Activated effector memory CD4-positive, alpha-beta T cell treated with anti-CD3 and anti-CD28 coated beads, Interleukin-2, amount 50 U/mL, for 16 hours (primary cell): ENCODE data around the gene CAMK2B.

Source experiments
- DNase-seq: peaks from one replicate; pipeline ENCODE4 v3.0.0-alpha.2; 2020

The CAMK2B gene

DNA sequence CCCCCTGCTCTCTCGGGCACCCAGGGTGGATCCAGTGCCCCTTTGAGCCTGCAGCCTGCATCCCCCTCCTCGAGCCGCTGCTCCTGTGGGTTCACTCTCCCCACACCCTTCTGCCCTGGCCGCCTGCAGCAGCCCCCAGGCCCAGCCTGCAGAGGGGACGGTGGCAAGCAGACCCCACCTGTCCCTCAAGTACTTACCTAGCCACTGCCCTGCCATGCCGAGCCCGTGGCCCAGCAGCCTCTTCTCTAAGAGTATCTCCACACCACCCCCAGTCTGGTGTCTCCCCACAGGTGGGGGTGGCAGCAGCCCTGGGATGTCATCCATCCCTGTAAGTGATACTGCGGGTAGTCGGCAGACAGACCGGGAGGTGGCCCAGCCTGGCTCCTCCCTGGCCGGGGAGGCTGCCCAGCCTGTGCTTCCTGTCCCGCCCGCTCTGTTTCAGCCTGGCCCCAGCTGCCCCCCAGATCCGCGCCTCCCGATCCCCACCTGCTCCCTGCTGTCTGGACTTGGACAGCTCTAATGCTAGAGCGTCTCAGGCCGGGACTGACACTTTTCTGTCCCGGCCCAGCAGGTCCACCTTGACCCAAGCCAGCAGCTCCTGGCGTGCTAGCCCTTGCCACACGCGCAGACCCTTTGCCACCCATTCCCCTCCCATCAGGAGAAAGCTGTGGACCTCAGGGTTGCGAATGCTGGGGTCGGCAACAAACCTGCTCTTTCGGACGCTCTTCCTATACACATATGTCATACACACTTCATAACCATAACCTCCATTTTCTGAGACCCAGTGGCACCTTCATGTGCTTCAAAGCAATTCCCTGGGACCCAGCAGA lies 99.6 kb downstream of the CAMK2B start:
- DNase-seq, result no peak

DNA sequence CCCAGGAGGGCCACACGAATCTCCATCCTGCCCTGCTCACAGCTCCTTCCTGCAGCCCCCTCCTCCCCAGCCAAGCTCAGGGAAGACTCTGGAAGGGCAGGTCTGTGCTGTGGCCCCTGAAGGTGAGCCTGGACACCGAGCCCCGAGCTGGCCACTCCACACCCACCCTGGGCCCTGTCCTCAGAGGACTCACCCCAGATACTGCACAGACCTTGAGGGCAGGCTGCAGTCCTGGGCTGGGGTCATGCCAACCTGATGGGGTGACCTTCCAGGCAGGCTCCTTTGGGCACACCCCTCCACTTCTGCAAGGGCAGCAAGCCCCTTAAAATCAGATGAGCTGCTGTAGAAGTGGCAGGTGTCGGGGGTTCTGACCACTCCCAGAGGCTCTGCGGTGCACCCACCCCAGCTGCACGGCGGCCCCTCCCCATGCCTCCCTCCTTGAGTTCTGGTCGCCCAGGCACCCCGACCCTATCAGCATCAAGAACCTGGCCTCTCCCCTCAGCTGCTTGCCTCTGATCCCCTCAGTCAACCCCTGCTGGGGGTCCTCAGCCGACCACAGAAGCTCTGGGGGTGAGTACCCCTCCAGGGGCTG lies 100.3 kb downstream of the CAMK2B start:
- no peak for DNase-seq

DNA sequence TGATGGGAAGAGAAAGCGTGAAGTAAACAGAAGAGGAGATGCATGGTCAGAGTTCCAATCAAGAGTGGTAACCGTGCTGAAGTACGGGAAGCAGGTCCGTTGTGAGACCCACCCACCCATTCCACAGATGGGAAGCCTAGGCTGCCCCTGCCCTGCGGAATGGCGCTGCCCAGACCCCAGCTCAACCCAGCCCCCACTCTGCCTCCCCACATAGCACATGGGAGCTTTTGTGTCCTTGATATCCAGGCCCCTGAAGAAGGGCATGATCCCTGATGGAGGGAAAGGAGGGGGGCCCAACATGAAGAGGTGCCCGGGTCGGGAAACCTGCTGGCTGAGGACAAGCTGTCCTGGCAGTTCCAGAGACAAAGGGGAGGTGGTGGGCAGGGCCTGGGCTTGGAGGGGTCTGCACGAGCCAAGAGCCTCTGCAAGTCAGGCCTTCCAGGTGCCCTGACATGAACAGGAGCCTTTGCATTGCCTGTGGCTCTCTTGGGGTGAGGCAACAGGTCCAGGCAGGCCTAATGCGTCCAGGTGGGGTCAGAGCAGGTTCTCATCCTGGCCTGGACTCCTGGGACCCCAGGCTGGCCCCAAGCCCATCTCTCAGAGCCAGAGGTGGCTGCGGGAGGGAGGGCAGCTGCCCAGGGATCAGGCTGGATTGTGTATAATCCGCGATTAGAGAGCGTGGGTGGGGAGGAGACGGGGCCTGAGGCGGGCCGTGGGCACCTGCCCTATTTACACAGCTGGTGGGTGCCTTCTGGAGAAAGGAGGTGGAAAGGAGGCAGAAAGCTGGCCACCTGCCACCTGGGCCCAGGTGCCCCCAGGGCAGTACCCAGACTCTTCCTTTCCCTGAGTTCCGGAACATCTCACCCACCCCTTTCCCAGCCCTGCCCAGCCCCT lies 101.1 kb downstream of the CAMK2B start:
- DNase-seq, result no peak

DNA sequence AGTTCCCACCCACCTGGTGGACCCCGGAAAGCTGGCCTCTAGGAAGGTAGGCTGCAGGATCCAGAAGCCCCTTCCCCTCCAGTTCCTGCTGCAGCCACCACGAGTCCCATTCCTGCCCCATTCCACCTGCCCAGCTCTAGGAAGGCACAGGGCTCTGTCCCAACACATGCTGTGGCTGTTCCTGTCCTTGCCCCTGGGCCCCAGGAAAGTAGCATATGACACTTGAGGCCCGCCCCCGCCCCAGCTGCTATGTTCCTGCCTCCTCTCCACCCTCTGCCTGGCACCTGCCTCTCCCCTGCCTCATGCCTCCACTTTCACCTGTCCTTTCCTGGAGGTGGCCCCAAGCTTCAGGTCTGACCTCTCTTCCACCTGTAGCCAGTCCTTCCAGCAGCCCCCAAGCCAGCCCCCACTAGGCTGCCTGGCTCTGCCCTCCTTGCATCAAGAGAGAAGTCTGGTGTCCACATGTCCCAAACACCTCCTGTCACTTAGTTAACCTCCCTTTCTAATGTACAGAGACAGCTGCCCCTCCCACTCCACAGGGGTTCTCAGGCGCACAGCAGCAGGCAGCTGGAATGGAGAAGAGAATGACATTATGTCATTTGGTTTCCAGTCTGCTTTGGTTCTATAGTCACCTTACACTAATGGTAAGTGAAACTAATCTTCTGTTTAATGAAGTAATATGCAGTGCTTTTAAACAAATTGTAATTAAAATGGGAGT lies 101.9 kb downstream of the CAMK2B start:
- DNase-seq, result no peak

DNA sequence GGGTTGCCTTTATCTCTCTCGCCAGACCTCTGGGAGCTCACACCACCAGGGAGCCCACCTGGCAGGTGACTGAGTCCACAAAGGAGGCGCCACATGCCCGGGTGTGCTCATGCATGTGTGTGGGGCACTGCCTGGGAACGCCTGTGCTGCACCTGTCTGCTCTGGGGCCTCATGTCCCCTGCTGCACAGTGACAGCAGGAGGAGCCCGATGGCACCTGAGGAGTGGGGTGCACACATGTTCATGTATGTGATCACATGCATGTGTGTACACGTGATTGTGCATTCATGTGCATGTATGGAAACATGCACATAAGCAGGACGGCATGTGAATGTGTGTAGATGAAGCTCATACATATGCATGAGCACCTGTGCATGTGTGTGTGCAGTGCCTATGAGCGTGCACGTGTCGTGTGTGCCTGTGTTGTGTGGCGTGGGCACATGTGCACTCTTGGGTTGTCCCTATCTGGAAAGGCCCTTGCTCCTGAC lies 102.6 kb downstream of the CAMK2B start:
- no peak for DNase-seq

- no peak for DNase-seq
Measured at GRCh38 chr7:44222074-44222473, 103.3 kb downstream of the CAMK2B start.

- no peak for DNase-seq
Measured at GRCh38 chr7:44221231-44221791, 104.1 kb downstream of the CAMK2B start.

GRCh38 chr7:44220358-44221112 lies 104.9 kb downstream of the CAMK2B start:
- DNase-seq, result no peak

DNA sequence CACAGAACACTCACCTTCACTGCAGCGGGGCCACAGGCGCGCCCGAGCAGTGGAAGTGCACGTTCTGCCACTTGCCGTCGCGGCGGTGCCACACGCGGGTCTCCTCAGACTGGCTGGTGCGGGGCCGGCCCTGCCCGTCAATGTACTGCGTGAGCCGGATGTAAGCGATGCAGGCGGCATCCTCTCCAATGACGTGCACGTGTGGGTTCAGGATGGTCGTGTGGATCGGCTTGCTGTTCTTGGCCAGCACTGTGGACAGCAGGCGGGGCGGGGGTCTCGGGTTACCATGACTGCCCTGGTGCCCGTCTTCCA lies 105.4 kb downstream of the CAMK2B start:
- DNase-seq, result no peak

GRCh38 chr7:44219371-44220045 lies 105.9 kb downstream of the CAMK2B start:
- no peak for DNase-seq

DNA sequence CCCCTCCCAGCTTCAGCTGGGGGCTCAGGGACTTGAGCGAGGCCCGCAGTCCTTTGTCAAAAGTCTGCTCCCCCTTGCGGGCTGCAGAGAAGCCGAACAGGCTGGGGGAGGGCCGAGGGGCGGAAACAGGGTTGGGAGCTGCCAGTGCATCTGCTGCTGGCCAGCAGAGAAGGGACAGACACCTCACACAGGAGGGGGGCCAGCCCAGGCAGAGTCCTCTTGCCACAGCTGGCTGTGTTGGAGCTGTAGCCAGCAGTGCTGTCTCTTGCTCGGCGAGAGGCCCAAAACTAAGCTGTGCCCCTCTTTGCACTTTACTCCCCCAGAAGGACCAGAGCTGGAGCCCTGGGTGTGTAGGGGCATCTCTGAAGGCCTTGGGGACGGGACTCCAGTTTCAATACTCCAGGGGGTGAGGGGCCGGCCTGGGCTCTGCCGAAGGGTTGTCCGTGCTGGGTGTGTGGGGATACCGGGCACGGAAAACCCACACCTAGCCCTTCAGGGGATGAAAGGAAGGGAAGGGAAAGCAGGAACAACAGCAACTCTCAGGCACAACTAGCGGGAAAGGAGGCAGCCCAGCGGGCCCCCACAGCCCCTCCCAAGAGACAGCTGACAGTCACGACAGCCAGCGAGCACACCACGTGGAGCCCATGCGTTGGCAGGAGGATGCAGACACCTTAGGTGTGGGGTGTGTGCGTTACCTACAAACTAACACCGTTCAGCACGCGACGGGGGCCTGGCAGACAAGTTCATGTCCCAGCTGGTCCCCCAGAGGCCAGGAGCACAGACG lies 106.8 kb downstream of the CAMK2B start:
- no peak for DNase-seq

DNA sequence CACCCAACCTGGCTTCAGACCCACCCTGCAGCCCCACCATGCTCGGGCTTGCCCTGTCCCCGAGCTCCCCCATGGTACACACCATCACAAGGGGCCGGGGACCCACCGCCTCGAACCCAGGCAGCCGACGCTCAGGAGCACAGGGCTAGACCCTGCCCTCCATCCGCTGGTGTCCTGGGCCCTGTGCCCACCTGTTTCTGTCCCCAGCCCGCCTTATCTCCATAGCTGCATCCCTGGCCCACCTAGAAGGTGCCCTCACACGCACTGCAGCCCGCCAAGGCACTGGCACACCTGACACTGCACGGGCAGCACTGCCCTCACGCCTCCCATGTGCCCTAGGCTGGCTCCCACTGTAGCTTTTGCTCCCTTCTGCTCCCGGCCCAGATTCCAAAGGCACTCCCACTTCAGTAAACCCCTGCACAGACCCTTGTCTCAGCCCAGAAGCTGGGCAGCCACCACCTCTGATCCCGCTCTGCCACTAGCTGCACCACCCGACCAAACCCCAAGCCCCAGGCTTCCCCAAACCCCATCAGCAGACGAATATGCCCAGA lies 107.5 kb downstream of the CAMK2B start:
- no peak for DNase-seq

- no peak for DNase-seq
Measured at GRCh38 chr7:44217223-44217714, 108.1 kb downstream of the CAMK2B start.

DNA sequence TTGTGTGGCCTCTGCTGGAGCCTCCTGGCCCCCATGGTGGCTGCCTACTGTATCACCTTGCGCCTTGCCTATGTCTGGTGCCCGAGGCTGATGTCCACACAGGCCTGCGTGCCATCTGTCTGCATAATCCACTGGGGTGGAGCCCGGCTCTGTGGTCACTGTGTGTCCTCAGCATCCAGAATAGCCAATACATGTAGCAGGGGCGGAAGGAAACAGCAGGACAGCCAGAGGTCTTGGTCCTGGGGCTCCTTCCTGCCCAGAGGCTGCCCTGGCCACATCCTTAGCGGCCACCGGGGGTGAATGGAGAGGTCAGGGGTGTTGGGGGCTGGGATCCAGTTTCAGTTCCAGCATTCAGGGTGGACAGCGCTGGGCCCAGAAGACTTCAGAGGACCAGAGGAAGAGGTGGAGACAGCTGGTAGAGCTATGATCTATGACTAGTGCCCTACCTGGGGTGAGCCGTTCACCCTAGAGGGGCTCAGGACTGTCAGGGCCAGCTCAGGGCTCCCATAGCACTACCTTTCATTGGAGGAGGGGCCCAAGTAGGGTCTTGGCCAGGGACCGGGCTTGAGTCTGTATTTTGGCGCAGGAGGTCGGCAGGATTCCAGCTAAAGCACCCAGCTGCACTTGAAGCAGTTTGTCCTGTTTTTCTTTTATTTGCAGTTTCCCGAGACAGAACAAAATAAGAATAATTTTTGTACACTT lies 108.7 kb downstream of the CAMK2B start:
- no peak for DNase-seq

DNA sequence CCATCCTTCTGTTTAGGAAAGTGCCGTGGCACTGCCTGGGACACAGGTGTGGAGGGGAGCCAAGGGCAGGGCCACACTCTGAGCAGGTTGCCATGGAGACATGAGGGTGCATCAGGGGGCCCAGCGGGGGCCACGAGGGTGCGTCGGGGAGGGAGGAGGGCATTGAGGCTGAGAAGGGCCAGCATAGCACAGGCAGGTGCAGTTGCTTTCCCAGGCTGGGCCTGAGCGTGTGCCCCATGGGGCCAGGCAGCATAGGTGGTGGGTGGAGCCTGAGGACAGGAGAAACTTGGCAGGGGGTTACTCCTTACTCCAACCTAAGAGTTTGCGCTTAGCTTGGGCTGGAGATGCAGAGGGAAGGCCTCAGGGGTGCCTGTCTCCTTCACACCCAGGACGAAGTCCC lies 109.4 kb downstream of the CAMK2B start:
- DNase-seq, result no peak

DNA sequence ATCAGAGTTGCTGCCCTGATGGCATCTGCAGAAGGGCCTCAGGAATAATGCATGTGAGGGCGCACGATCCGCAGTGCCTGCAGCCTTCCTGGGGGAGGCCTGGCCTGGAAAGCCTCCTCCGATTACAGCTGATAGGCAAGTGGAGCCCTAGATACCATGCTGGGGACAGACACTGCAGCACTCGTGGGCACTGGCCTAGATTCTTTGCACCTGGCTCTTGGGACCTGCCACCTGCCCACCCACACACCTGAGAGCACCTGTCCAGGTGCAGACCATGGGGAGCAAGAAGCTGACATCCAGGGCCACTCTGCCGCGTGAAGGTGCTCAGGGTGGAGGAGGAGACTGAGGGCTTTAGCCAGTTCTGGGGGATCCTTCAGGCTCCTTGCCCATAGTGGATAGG lies 109.9 kb downstream of the CAMK2B start:
- DNase-seq, result no peak

DNA sequence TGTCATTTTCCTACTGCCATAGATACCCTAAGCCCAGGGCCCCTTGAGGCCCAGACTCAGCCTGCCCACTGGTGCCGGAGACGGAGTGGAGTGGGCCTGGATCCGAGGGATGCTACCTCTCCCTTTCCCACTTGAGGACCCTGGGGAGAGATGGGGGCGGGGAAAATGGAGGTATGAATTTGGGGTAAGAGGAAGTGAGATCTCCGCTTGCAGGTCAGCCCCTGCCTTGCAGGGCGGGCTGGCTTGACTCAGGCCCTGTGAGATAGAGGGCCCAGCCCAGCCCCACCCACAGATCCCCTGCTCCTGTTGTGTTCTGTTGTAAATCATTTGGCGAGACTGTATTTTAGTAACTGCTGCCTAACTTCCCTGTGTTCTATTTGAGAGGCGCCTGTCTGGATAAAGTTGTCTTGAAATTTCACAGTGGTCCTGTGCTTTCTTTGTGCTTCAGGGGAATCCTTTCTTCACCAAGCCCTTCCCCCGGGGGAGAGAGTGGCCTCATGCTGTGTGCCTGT lies 111.5 kb downstream of the CAMK2B start:
- DNase-seq, result no peak

DNA sequence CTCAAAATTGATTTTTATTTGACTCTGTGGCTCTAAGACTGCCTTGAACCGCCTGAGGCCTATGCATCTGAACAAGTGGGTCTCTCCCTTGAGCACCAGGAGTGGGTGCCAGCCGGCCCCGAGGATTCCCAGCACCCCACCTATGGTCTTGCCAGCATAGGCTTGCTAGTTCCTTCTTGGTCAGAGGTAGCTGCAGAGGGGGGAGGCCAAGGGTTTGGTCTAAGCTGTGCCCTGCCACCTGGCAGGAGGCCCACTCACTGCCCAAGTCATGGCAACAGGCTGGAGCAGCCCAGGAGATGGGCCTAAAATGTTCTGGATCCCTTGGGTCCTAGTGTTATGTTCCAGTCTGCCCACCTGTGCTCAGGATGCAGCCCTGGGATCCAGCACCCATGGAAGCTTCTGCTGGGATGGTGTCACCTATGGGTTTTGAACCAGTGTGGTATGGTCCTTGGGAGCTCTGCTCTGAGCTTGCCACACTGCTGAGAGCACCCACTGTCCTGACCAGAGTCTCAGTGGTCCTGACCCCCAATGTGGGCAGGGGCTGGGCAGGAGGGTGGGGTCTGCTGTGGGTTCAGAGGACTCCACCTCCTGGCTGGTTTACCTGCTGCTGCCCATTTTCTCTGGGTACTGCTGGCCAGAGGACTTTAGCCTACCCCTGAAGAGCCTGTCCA lies 112.1 kb downstream of the CAMK2B start:
- DNase-seq, result no peak
